Epidermal melanocyte (primary cell): ENCODE results near the gene PHLDA3.
A peak's percentile ranks its signal among the peaks of the same experiment; 100 is the strongest.
"Not testable (repeated sequence)": the region's sequence is repeated elsewhere in the genome, so short reads cannot be mapped to it uniquely, and the experiment has no call there.

Experiments
- DNase-seq: peaks from one replicate; pipeline ENCODE4 v3.0.0; 2011; ENCODE audit warnings: low spot score; ENCODE audit not compliant: insufficient read length

The PHLDA3 gene

GRCh38 chr1:201486187-201486586 lies 17.2 kb upstream of the PHLDA3 start:
- DNase-seq, result no peak

DNA sequence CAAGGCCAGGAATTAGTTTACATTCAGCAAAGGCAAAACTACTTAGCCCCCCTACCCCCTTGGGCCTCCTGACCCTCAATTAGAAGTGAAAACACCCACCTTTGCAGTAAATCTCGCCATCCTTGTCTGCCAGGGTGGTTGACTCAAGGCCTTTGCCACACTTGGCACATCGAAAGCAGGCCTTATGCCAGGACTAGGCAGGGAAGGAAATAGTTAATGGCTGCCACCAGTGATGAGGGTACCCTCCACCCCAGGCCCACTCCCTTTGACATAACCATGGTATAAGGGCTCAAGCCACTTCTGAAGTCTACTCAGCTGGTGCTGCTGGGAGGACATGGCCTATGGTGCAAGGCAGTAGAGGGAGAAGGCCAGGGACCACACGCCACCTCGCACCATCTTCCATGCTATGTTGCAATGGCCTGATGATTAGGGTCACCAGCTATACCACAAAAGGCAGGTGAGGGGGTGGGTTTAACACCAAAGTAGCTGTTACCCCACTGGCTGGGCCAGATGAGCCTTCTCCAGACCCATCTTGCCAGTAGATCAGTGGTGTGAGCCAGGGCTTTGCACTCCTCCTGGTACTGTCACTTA lies 16.3 kb upstream of the PHLDA3 start:
- no peak for DNase-seq

- no peak for DNase-seq
Measured at GRCh38 chr1:201483373-201483949, 14.5 kb upstream of the PHLDA3 start.

GRCh38 chr1:201482755-201483154 lies 13.8 kb upstream of the PHLDA3 start:
- no peak for DNase-seq

DNA sequence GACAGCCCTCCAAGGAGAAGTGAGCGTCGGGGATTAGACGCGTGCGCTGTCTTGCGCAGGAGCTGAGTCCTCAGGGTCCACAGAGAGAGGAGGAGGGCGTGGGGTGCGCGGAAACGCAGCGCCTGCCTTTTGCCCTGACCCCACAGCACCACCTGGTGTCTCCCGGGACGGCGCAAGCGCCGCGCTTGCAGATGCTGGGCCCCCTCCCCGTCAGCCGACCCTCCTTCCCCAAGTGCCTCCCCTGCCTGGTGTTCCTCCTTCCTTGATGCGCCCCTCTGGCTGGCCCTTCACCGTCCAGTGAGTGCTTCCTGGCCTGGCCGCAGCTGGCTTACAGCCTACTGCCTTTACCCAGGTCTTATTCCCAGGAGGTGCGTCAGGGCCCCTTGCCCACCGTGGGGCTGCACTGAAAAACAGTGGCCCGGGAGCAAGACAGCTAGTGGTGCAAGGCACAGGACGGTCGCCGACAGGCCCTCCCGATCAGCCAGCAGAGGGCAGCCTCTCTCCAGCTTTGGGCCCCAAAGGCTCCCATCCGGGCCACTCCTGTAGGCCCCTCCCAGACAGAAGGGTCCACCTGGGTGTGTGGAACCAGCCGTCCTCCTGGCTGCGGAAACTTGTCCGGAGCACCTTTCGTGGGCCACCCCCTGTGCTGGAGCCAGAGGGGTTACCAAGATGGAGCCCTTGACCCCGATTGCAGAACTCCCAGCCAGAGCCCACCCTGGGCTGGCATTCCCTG lies 12.9 kb upstream of the PHLDA3 start:
- peak; percentile 79 for DNase-seq

DNA sequence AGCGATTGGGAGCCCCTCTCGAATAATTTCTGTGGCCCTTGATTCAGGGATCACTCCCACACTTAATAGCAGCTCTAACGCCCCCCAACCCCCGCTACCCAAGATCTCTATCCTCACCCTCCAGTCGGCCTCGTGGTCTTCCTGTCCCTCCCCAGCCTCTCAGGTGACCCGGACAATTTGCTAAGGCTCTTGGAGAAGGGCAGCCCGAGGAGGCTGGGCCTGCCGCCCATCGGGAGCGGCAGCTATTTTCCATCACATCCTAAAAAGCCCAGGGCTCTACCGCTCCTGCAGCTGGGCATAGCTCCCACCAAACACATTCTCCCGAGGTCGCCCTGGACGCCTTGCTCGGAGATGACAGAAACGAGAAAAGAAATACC lies 12.0 kb upstream of the PHLDA3 start:
- no peak for DNase-seq

DNA sequence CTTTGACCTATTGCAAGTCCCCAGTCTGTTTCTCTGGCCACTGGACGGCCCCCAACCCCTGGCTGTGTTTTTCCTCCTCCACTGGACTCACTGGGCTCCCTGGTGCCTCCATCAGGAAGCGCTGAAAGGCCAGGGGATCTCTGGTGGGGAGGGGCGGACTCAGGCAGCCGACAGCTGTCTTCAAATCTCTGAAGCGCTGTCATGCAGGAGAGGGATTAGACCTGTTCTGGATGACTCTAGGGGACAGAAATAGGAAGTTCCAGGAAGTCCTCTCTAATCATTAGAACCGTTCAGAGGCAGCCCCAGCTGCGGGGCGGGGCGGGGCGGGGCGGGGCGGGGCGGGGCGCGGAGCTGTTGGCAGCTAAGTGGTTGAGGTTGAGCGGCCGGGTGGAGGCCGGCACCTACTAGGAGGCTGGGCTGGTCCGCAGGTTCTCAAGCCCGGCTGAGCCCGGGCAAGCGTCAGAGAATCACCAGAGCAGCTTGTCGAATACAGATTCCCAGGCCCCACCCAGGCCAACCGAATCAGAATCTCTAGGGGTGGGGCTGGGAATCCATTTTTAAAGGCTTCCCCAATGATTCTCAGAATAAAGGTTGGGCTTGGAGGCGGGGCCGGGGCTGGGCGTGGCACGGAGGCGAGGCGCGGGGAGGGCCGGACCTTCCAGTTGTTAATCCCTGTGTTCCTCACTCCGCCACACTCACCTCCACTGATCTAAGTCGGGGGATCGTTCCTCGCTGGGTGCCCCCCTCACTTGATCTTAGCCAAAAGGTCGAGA lies 11.4 kb upstream of the PHLDA3 start:
- peak; percentile 63 for DNase-seq

DNA sequence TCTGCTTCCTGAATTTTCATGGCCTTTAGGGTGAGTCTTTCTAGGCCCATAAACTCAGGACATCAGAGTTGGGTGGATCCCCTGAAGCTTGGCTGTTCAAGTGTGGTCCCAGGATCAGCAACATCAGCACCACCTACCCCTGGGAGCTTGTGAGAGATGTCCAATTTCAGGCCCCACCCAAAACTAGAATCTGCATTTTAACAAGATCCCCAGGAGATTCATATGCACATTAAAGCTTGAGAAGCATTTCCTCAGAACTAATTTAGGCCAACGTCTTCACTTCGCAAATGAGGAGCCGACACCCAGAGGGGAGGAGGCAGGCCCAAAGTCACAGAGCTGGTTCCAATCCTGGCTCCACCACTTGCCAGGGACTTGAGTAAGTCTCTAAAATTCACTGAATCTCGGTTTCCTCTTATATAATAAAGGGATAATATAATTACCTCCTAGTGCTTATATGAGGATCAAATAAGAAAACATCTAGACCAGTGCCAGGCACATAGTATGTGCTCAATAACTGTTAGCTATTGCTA lies 10.3 kb upstream of the PHLDA3 start:
- DNase-seq, result no peak

DNA sequence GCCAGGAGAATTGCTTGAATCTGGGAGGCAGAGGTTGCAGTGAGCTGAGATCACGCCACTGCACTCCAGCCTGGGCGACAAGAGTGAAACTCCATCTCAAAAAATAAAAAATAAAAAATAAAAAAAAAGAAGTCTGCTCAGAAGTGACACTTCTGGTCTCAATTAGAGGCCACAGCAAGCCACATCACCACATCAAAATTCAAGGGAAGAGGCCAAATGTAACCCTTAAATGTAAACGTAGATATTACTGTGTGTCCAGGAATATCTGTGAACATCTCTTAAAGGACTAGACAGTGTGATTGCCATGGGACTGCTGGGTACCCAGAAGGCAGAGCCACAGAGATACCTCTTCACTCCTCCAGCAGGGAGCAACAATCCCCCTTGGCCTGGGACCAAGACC lies 9.7 kb upstream of the PHLDA3 start:
- not testable (repeated sequence) for DNase-seq

DNA sequence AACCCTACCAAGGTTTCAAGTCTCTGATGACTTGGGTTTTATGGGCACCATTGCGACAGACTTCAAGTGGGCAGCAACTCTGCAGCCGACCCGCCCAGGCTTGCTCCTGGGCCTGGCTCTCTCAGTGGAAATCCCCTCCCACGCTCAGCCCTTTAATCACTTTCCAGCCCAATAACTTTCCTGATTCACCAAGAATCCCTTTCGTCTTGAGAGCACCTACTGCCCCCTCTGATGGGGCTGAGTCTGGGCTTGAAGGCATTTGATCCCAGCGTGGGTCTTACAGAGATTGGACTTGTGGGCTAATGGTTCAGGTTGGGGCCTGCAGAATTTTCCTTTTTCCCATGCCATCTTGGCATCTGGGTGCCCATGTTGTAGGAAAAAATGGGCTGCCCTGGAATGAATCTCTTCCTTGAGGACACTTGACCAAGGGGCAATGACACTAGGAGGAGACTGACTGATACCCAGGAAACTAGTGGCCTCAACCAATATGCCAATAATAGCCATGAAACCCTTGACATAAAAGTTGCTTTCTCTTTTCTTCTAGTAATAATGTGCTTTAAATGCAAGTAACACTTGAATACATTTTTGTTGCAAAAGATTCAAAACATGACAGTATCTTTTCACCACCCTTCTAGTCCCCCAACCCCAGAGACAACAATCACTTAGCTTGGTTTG lies 7.8 kb upstream of the PHLDA3 start:
- no peak for DNase-seq

DNA sequence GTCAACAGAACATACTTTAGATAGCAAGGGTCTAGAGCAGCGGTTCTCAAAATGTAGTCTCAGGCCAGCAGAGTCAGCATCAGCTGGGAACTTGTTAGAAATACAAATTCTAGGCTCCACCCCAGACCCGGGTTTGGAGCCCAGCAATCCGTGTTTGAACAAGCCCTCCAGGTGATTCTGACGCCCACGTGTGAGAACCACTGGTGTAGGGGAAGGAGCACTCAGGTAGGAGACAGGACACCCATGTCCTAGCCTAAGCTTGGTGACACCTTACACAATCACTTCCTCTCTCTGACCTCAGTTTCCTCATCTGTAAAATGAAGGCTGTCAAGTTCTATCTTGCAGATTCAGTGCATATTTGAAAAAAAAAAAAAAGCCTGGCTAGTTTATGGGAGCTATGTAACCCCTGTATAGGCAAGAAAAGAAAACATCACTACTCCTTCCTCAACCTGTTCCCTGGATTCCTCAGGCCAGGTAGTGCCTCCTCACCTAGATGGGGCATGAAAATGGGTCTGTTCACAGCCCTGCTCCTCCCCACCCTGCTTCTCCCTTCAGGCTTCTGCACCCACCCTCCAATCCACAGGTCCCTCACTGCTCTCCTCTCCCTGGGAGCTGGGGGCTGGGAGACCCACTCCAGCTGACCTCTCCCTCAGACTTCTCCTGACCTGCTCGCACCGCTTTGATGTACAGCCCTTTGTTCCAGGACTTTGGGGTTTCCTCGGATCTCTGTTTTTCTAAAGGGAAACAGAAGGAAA lies 7.1 kb upstream of the PHLDA3 start:
- DNase-seq, result no peak

- DNase-seq, result no peak
Measured at GRCh38 chr1:201475130-201475529, 6.1 kb upstream of the PHLDA3 start.

- no peak for DNase-seq
Measured at GRCh38 chr1:201473296-201473695, 4.3 kb upstream of the PHLDA3 start.

DNA sequence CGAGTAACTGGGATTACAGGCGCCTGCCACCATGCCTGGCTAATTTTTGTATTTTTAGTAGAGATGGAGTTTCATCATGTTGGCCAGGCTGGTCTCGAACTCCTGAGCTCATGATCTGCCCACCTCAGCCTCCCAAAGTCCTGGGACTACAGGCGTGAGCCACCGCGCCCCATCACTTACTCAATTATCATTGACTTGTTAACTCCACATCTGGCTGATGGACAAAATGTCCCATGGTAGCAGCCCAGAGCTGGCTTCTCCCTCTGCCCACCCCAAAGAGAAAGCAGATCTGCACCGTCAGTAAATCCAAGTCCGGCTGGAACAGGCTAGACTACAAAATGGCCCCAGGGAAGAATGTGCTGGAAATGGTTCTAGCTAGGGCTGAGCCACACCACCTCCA lies 3.3 kb upstream of the PHLDA3 start:
- DNase-seq, result not testable (repeated sequence)

DNA sequence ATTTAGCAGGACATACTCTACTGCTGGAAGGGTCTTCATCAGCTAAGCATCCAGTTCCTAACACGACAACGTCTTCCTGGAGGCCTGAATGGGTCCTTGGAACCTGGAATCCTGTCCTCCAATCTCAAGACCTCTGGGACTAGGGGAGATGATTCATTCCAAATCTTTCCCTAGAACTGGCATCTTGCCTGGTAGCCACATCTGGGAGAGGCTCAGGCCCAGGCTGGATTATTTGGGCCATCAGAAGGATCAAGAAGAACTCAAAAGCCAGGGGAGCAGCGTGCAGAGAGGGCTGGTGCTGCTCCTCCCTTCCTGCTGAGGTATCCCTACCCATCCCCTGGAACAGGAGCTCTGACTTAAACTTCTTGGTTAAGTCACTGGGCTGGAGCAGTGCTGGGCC lies 2.8 kb upstream of the PHLDA3 start:
- no peak for DNase-seq

GRCh38 chr1:201470581-201470980 lies 1.6 kb upstream of the PHLDA3 start:
- DNase-seq, result no peak

- no peak for DNase-seq
Measured at GRCh38 chr1:201469645-201470074, 672 bp upstream of the PHLDA3 start.

- DNase-seq, result no peak
Measured at GRCh38 chr1:201468501-201468843, 516 bp downstream of the PHLDA3 start.

- no peak for DNase-seq
Measured at GRCh38 chr1:201466492-201466891, 2.5 kb downstream of the PHLDA3 start.

GRCh38 chr1:201465698-201466290 lies 3.2 kb downstream of the PHLDA3 start:
- no peak for DNase-seq
